GM19468 (cell line): Measurements from ENCODE around the gene AUNIP.

Experiments
- ATAC-seq: cut with Tn5 transposase; IDR thresholded peaks from one replicate; pipeline ENCODE4 v1.9.1; 2021; ENCODE audit warnings: mild to moderate bottlenecking, moderate library complexity, moderate number of reproducible peaks; ENCODE audit not compliant: unreplicated experiment; ENCODE audit errors: extremely low read depth

AUNIP gene

DNA sequence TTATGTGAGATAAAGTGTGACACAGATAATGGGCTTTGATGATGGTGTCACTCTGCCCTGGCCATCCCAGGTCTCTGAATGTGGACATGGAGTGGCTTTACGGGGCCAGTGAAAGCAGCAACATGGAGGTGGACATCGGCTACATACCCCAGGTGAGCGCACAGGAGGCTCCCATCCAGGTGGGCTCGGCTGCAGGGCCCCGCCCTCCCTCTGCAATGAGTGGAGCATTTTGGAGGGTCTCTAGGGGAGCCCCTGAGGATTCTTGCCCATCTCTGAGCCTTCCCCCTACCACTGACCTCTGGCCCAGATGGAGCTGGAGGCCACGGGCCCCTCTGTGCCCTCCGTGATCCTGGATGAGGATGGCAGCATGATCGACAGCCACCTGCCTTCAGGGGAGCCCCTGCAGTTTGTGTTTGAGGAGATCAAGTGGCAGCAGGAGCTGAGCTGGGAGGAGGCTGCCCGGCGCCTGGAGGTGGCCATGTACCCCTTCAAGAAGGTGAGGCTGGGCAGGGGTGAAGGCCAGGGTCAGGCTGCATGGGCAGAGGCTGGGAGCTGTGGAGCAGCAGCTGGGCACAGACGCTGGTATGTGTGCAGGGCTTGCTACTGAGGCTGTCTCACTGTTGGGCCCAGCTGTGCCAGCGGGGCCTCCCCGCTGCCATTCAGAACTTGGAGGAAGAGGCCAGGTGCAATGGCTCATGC lies 47.7 kb downstream of the AUNIP start:
- ATAC-seq, result no peak

DNA sequence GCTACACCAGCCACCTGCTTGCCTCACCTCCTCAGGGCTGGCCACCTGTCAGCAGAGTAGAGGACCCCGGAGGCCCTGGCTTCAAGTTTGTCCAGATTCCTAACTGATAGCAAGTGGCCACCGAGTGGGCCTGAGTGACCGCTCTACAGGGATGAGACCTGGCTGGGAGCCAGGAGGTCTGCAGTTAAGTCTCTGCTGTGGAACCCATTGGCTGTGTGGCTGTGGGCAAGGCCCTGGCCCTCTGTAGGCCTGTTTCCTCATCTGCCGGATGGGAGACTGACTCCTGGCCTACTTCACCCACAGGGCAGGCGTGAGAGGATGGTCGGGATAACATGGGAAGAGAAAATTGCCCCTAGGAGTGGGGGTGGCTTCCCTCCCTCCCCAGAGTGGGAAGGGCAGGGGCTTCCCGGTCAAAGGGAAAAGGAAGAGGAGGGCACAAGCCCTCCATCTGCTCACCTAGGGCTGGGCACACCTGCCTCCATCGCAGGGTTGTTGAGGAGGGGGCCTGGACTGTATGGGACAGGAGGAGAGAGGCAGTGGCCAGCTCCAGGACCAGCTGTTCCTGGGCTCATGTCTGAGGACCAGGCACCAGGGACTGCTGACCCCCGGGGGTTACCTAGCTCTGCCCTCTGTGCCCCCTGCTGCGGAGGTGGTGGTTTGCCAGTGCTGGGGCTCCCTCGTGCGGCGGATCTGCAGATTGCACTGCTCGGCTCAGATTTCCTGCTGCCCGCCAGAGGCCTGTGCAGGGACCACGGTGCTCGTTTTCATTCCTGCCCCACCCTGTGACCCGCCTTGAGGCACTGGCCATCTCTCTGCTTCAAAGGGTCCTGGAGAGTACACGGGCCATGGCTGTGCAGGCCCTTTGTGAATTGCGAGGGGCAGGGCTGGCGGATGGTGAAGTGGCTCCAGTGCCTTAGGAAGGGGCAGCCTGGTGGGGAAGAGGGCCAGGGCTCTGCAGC lies 48.6 kb downstream of the AUNIP start:
- no peak for ATAC-seq

GRCh38 chr1:25809929-25810328 lies 49.3 kb downstream of the AUNIP start:
- ATAC-seq, result no peak

DNA sequence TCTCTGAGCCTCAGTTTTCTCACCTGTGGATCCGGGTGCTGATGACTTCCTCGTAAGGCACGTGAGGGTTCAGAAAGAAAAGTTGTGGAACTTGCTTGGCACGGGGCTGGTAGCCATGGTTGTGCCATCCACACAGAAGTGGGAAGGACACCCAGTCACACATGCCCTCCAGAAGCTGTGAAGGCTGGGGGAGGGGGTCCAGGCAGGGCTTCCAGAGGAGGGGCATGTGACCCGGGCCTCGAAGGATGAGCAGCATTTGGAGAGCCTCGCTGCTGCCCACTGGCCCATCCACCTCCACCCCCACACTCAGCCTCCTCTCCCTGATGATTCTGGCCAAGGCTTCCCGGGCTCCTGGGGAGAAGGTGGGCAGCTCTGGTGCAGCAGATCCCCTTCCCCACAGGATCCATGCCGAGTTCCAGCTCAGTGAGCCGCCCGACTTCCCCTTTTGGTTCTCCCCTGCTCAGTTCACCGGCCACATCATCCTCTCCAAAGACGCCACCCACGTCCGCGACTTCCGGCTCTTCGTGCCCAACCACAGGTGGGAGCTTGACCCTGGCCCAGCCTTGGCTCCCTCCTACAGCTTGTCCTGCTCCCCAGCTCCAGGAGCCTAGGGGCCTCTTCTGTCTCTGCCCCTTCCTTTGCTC lies 49.9 kb downstream of the AUNIP start:
- no peak for ATAC-seq

DNA sequence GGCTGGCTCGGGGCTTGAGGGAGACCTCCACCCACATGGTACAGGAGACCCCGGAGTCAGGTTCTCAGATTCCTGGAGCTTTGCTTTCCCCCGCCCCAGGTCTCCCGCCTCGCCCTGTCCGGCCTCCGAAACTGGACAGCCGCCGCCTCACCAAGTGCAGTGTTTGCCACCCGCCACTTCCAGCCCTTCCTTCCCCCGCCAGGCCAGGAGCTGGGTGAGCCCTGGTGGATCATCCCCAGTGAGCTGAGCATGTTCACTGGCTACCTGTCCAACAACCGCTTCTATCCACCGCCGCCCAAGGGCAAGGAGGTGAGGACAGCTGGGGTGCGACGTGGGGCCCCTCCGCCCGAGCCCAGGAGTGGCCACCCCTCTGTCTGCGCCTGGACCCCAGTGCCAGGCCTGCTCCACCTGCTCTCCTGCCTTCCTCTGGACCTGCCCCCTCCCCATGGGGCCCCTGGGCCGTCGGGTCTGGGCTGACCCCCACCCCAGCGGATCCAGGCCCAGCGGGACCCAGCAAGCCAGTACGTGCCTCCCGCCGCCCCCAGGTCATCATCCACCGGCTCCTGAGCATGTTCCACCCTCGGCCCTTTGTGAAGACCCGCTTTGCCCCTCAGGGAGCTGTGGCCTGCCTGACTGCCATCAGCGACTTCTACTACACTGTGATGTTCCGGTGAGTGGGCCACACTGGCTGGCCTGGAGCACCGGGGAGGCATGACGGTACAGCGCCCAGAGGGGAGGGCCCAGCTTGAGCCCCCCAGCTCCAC lies 50.6 kb downstream of the AUNIP start:
- ATAC-seq, result no peak

DNA sequence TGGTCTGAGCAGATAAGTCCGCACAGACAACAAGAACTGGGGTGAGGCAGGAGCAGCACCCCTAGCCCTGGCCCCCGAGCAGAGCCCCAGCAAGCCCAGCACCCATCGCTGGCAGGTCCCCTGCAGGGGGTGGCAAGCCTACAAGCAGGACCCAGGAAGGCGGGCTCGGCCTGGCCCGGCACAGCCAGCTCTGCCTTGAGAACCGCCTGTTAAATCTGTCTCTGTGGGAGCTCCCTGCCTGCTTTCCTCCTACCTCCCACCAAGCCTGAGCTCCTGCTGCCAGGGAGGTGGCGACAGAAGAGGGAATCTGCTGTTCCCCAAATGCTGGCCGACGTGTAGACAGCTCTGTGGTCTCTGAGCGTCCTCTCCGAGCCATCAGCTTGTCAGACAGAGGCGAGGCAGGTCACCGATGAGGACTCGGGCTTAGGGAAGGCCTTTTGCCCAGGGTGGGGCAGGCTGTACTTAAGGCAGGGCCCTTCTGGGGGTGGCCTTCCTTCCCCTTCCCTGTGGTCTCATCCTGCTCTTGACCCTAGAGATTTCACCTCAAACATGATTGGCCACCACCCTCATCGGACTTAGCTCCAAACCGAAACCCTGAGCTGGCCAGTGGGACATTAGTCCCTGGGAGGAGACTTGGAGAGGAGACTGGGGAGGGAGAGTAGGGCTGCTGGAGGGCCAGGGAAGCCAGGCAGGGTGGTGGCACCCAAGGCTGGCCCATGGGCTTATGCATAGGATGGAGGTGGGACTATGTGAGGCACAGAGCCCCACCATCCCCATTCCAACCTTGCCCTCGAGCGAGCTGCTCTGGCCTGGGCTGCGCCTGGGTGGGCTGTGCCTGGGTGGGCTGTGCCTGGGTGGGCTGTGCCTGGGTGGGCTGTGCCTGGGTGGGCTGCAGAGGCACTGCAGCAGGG lies 51.5 kb downstream of the AUNIP start:
- ATAC-seq, result no peak

DNA sequence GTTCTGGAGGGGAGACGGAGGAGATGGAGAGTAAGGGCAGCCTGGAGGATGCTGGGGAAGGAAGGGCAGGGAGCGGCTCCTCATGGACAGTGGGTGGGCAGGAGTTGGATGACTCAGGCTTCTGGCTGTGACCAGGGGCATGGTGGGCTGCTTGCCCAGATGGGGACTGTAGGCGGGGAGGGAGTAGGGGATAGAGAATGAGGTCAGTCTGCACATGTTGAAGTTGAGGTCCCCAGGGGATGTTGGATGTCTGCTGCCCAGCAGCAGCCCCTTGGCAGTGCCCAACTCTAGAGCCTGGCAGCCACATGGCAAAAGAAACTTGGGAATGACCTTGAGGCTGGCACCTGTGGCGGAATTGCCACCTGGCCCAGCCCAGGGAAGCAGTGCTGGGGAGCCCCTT lies 52.8 kb downstream of the AUNIP start:
- no peak for ATAC-seq

DNA sequence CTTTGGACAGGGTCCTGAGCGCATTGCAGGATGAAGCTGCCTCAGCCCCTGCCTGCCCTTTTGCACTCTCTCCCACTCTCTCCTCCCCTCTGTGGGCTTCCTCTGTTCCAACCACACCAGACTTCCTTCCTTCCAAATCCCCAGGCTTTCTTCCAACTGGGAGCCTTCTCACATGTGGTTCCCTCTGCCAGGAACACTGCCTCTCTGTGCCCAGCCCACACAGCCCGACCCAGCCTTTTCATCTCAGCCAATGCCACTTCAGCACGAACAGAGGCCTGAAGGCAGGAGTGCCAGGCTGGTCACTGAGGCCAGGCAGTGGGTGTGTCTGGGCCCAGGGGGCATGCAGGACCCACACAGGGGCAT lies 53.4 kb downstream of the AUNIP start:
- ATAC-seq, result no peak

DNA sequence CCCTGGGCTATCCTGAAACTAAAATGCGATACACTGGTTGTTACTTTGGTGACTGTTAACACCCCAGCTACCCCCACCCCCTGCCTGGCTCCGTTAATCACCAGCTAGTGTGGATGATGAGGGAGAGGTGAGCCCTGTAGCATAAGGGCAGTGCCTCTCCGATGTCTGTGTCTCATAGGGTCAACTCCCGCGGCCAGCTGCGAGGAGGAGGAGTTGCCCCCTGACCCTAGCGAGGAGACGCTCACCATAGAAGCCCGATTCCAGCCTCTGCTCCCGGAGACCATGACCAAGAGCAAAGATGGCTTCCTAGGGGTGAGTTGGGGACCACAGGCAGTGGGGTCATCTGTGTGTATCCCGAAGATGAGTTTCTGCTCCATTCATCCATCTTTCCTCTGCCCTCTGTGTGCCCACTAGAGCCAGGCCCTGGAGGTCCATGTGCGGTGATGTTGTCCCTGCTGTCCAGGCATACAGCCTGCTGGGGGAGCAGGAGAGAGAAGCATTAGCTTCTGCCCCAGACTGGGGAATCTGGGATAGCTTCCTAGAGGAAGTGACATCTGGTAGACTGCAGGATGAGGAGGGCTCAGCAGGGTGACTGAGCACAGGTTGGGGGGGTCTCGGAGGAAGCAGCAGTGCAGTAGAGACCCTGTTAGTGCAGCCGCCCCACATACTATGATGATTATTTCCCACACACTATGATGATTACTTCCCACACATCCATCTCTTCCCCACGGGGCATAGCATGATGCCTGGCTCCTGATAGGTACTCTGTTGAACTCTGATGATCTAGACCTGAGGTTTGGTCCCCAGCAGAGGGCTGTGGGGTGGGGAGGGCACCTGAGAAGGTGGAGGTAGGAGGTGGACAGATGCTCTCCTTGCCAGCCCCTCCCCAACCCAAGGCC lies 54.0 kb downstream of the AUNIP start:
- ATAC-seq, result no peak

DNA sequence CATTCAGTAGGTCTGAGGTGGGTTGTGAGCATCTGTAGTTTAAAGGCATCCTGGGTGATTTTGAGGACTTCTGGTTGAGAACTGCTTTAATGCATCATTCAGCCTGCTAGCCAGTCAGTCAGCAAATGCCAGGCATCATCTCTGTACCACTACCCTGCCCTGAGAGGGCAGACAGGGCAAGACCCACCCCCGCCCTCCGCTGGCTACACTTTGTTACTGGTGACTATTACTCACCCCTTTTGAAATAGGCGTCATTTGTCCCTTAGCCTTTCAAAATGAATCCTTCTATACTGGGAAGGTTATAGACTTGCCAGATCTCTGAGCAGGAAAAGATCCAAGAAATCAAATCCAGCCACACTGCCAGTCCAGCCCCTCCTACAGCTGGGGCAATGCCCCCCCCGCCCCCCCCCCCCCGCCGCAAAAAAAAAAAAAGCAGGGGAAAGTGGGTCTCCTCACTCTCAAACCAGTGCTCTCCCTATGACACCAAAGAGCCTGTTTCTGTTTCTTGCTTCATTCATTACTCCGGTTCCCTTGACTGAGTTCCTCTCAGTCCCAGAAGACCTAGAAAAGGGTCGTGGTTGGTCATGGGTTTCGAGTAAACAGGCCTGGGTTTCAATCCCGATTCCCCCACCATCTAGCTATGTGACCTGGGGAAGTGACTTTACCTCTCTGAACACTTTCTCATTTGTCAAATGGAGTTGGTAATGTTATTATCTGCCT lies 54.9 kb downstream of the AUNIP start:
- ATAC-seq, result no peak

DNA sequence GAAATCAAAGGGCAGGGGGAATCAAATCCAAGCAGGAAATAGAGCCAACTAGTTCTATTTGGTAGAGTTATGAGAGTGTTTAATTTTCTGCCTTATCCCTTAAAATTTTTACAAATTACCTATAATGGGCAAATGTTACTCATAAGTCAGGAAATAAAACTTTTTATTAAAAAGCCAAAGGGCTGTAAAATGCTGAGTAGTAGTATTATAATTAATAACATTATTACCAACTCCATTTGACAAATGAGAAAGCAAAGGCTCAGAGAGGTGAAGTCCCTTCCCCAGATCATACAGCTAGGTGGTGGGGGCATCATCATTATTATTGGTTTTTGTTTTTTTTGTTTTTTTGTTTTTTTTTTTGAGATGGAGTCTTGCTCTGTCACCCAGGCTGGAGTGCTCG lies 55.9 kb downstream of the AUNIP start:
- ATAC-seq, result no peak

- no peak for ATAC-seq
Measured at GRCh38 chr1:25802915-25803314, 56.3 kb downstream of the AUNIP start.

GRCh38 chr1:25800703-25801377 lies 58.4 kb downstream of the AUNIP start:
- no peak for ATAC-seq

DNA sequence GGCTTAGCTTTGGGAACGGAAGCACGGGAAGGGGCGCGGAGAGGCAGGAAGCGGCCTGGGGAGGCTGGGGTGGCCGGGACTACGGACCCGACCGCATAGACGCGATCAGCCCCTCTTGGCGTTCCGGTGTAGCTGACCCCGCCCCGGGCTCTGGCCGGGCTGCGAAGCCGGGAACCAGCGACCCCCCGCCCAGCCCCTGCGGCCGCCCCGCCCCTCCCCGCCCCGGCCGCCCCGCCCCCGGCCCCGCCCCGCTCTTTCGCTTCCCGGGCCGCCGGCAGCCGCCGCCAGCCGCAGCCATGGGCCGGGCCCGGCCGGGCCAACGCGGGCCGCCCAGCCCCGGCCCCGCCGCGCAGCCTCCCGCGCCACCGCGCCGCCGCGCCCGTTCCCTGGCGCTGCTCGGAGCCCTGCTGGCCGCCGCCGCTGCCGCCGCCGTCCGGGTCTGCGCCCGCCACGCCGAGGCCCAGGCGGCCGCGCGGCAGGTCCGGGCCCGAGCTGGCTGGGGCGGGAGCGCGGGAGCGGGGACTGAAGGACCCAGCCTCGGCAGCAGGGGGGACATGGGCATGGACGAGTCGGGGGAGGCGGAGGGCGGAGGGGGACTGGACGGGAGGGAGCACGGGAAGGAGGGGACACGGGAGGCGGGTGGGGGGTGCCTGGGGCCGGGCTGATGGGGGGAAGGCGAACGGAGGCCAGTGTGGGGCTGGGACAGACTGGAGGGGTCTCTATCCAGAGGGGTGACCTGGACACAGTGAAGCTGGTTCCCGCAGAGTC lies 59.1 kb downstream of the AUNIP start, which contains the start of gene SELENON:
SELENON (plus strand) TSS at position 259 of the 768 bp plus-strand sequence; CDS start at position 297, 38 bp downstream.
- no peak for ATAC-seq

- ATAC-seq, result no peak
Measured at GRCh38 chr1:25799352-25799934, 59.8 kb downstream of the AUNIP start.
